Measurements from ENCODE around the gene AP4S1. TPM values are rescaled to one million over a fixed set of nuclear protein-coding genes. Genes with fewer than 3 reads are reported as not detected.

Gene AP4S1, protein sequence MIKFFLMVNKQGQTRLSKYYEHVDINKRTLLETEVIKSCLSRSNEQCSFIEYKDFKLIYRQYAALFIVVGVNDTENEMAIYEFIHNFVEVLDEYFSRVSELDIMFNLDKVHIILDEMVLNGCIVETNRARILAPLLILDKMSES
- total RNA-seq (2021; fragmentation: NEBNext Ultra II Directional; extraction: Animal tissue kit (Norgen Biotek cat#: 25700)) (9.9 and 12.1 TPM in 2 replicates), polyA plus RNA-seq (2011; rRNA removed) (2.5 and 2.8 TPM in 2 replicates), polyA minus RNA-seq (2011; rRNA and poly(A)+ RNA removed) (3.4 and 4.3 TPM in 2 replicates)
- 5.5 TPM for polyA plus RNA-seq (2011; cell fraction: cytosol; rRNA removed)
- 2.9 TPM for polyA plus RNA-seq (2011; cell fraction: nucleus; rRNA removed)
- 6.5 to 11.6 TPM (median 6.7 TPM) in 4 replicates for polyA plus RNA-seq (2012, experiment 1 of 2)
- polyA plus RNA-seq (2012, experiment 2 of 2) = 3.1 TPM
- polyA plus RNA-seq (2013, experiment 1 of 2) = 8.4 TPM
- polyA plus RNA-seq (2013, experiment 2 of 2) = 8.6 TPM
- polyA minus RNA-seq (2011; cell fraction: cytosol; rRNA and poly(A)+ RNA removed) = 3.9 TPM
- 6.9 TPM for polyA minus RNA-seq (2011; cell fraction: nucleus; rRNA and poly(A)+ RNA removed)
- long read RNA-seq, experiment 1, transcript AP4S1-206 (5 exons, 1,012 nt) = major isoform, 6 of 14 reads
- long read RNA-seq, experiment 1, partial matches to known transcripts = 1 of 14 reads
- long read RNA-seq, experiment 1, other reads (novel, unspliced or antisense) = 7 of 14 reads
- long read RNA-seq, experiment 2, partial matches to known transcripts = 0 of 2 reads
- long read RNA-seq, experiment 2, other reads (novel, unspliced or antisense) = 0 of 2 reads

- POLR2A ChIA-PET (ENCODE audit: partially characterized antibody) = interaction anchor here (0.6 to 4.7 kb wide), 25 partner anchors 9 to 431 kb away, joined by 3 to 38 read pairs (median 4); no protein-coding TSS in a partner anchor
- TF ChIP-seq MAX (IDR thresholded peaks at IDR 0.05) (0 out of 2 replicates have a peak, but pooled peaks have one; percentile 53), BACH1 (IDR thresholded peaks at IDR 0.05; ENCODE audit: low read length) (no peak), TBP (IDR thresholded peaks at IDR 0.05; ENCODE audit: low read depth, low read length) (peak; percentile 58; the same call in 1 of the 2 replicates), SAP30 (IDR thresholded peaks at IDR 0.05; ENCODE audit: insufficient read depth, insufficient replicate concordance, low read length) (peak; percentile 76), SP1 (IDR thresholded peaks at IDR 0.05; ENCODE audit: low read depth, low read length) (no peak), YY1 (IDR thresholded peaks at IDR 0.05; ENCODE audit: low read depth, low read length) (peak; percentile 97), SIN3A (conservative IDR thresholded peaks at IDR 0.05 in 1 of 2, IDR thresholded peaks at IDR 0.05 in 1 of 2; ENCODE audit: low read depth in 1 of 2, low read length in 2 of 2) (peak; percentile 81 to 88; a peak in 1 of 4 replicates), TEAD4 (IDR thresholded peaks at IDR 0.05; ENCODE audit: low read depth, low read length) (no peak)
These were observed at the start of gene AP4S1 for GRCh38 chr14:31025367-31026076. Gene AP4S1, plus strand, starts transcription at chr14:31025649. Its CDS starts 40,548 bp downstream, at chr14:31066197.

More at GRCh38 chr14:31025367-31026076, at the start of gene AP4S1:
- Histone ChIP-seq H3K36me3 (ENCODE audit: control insufficient read depth in 2 of 4, insufficient read depth in 4 of 4, low read length in 3 of 4) (peaks cover 0 to 6% (median 2%) of the 10 kb centered on the region in 4 experiments; a peak in 2 of 8 replicates), H2BK15ac (ENCODE audit: low read length) (peak within 1 kb of the TSS; percentile 95; the same call in 1 of the 2 replicates), H2AK5ac (ENCODE audit: low read depth, low read length) (no peak within 1 kb of the TSS), H4K8ac (ENCODE audit: extremely low read depth, insufficient read depth, low read length) (peak within 1 kb of the TSS; percentile 96), H3K56ac (replicated peaks; ENCODE audit: insufficient read length, low read depth, low read length) (peak within 1 kb of the TSS; percentile 92), H3K9me3 (ENCODE audit: insufficient read depth in 2 of 2, low read depth in 1 of 2, low read length in 1 of 2) (no peaks in the 10 kb centered on the region), H3K4me3 (ENCODE audit: extremely low read depth in 1 of 4, insufficient read depth in 2 of 4, low read depth in 3 of 4, low read length in 4 of 4) (peak within 1 kb of the TSS; percentile 81 to 100 (median 90)), H3K14ac (ENCODE audit: insufficient read length) (peak within 1 kb of the TSS; percentile 66), H3K23me2 (ENCODE audit: low read depth, low read length) (peaks cover 8% of the 10 kb centered on the region), H4K20me1 (replicated peaks in 1 of 2; ENCODE audit: control insufficient read depth in 1 of 2, insufficient read depth in 2 of 2, low read length in 2 of 2) (peaks cover 5 to 7% of the 10 kb centered on the region in 2 experiments), H3K27ac (ENCODE audit: low read depth, low read length) (peak within 1 kb of the TSS; percentile 88), H4K5ac (ENCODE audit: insufficient read length, low read depth, low read length) (peak within 1 kb of the TSS; percentile 99), H3K18ac (ENCODE audit: extremely low read depth, low read length) (peak within 1 kb of the TSS; percentile 96), H2BK12ac (ENCODE audit: low read depth, low read length) (peak within 1 kb of the TSS; percentile 92), H3K79me1 (ENCODE audit: low read depth, low read length) (peaks cover 2% of the 10 kb centered on the region; the same call in 1 of the 2 replicates), H2BK5ac (ENCODE audit: low read depth, low read length) (peak within 1 kb of the TSS; percentile 97), H2AFZ (ENCODE audit: low read length) (no peak within 1 kb of the TSS), H4K91ac (replicated peaks; ENCODE audit: insufficient read length, low read length) (peak within 1 kb of the TSS; percentile 98), H3K4ac (replicated peaks; ENCODE audit: insufficient read length, low read depth, low read length) (no peak within 1 kb of the TSS), H3K4me1 (replicated peaks in 1 of 4; ENCODE audit: control insufficient read depth in 3 of 4, insufficient read depth in 4 of 4, low read length in 3 of 4) (peaks cover 0 to 2% (median 0%) of the 10 kb centered on the region in 4 experiments; a peak in 2 of 7 replicates), H3K4me2 (ENCODE audit: insufficient read depth in 1 of 2, low read depth in 2 of 2, low read length in 2 of 2) (peak within 1 kb of the TSS; percentile 82 to 95), H3K9ac (replicated peaks in 1 of 4; ENCODE audit: extremely low read depth in 1 of 4, low read depth in 3 of 4, low read length in 3 of 4) (peak within 1 kb of the TSS; percentile 92 to 97 (median 96)), H2BK20ac (ENCODE audit: low read length) (no peak within 1 kb of the TSS), H3K23ac (ENCODE audit: insufficient read length) (no peak within 1 kb of the TSS), H3K79me2 (ENCODE audit: control insufficient read depth in 1 of 2, insufficient read depth in 2 of 2, low read length in 2 of 2) (peaks cover 33 to 74% of the 10 kb centered on the region in 2 experiments), H2BK120ac (replicated peaks; ENCODE audit: low read depth, low read length) (no peak within 1 kb of the TSS), H3K27me3 (replicated peaks in 1 of 4; ENCODE audit: control insufficient read depth in 3 of 4, extremely low read depth in 1 of 4, insufficient read depth in 3 of 4, low read length in 3 of 4) (no peaks in the 10 kb centered on the region)
- no peak for FAIRE-seq
- CTCF ChIA-PET (ENCODE audit: partially characterized antibody) = interaction anchor here (0.6 to 1.6 kb wide), 4 partner anchors 23 to 57 kb away, joined by 3 to 8 read pairs (median 4); no protein-coding TSS in a partner anchor
- DNase-seq (ENCODE audit: low read depth in 1 of 2, low spot score in 2 of 2) = peak in 1 of 2 experiments; percentile 82
- WGBS, 2 experiments (ENCODE audit: extremely low coverage in 1 of 2, insufficient coverage in 1 of 2, insufficient read length in 1 of 2, insufficient replicate concordance in 2 of 2, low coverage in 1 of 2, low lambda C conversion rate in 2 of 2, missing lambda C conversion rate in 1 of 2) = 3% methylated on average over 38 of the region's 53 CpGs; no CpG with 5 or more reads in 1 of the 2 experiments
